HepG2 (cell line): Measurements from ENCODE around the gene PRR14. TPM values are rescaled to one million over a fixed set of nuclear protein-coding genes. Genes with fewer than 3 reads are reported as not detected.

Experiments used
- AKAP8 ChIP-seq: sonication (generic); formaldehyde crosslinking; IDR thresholded peaks from 2 replicates; pipeline ENCODE4 v1.5.1; 2020; ENCODE audit warnings: mild to moderate bottlenecking, missing genetic modification reagents
- ARHGAP35 ChIP-seq: sonication (generic); formaldehyde crosslinking; IDR thresholded peaks from 2 replicates; pipeline ENCODE4 v1.9.0; 2022; ENCODE audit warnings: mild to moderate bottlenecking, inconsistent platforms, moderate library complexity, missing genetic modification reagents, borderline replicate concordance
- CEBPG ChIP-seq: IDR thresholded peaks from 2 replicates; pipeline ENCODE4 v1.6.1; 2016
- ELF4 ChIP-seq: sonication (generic); formaldehyde crosslinking; IDR thresholded peaks from 2 replicates; pipeline ENCODE4 v1.5.0; 2020; ENCODE audit warnings: missing genetic modification reagents, mild to moderate bottlenecking, moderate library complexity, borderline replicate concordance
- FOXM1 ChIP-seq: sonication (generic); formaldehyde crosslinking; IDR thresholded peaks from 2 replicates; pipeline ENCODE4 v1.5.0; 2020; ENCODE audit warnings: missing genetic modification reagents
- GATAD1 ChIP-seq: IDR thresholded peaks from 2 replicates; pipeline ENCODE4 v1.6.1; 2016; ENCODE audit warnings: missing genetic modification reagents, missing compliant biosample characterization
- JUN ChIP-seq: sonication (generic); formaldehyde crosslinking; IDR thresholded peaks from 2 replicates; pipeline ENCODE4 v1.4.0; 2020; ENCODE audit warnings: mild to moderate bottlenecking, missing genetic modification reagents
- MEIS2 ChIP-seq: sonication (generic); formaldehyde crosslinking; IDR thresholded peaks from 2 replicates; pipeline ENCODE4 v1.9.0; 2021; ENCODE audit warnings: mild to moderate bottlenecking, missing genetic modification reagents
- NFE2L2 ChIP-seq: fragments of 150-350 bp; IDR thresholded peaks from 2 replicates; pipeline ENCODE4 v1.6.1; 2014; ENCODE audit warnings: low read length
- NR2F1 ChIP-seq, 2 experiments: fragments of 450-650 bp in 1 of 2; formaldehyde crosslinking in 1 of 2; IDR thresholded peaks; 2 replicates each; pipeline versions ENCODE4 v1.5.0 to v1.6.1; 2016 to 2020; ENCODE audit warnings: mild to moderate bottlenecking in 1 of 2, missing compliant biosample characterization in 1 of 2, missing genetic modification reagents in 1 of 2, moderate library complexity in 1 of 2
- PHF21A ChIP-seq: sonication (generic); formaldehyde crosslinking; IDR thresholded peaks from 2 replicates; pipeline ENCODE4 v1.5.0; 2020; ENCODE audit warnings: mild to moderate bottlenecking, missing genetic modification reagents
- RBFOX2 ChIP-seq: fragments of 200-400 bp; formaldehyde crosslinking; IDR thresholded peaks from 2 replicates; pipeline ENCODE4 v1.6.1; 2017; ENCODE audit warnings: low read depth, mild to moderate bottlenecking, low read length
- SIN3B ChIP-seq: fragments of 150-350 bp; IDR thresholded peaks from 2 replicates; pipeline ENCODE4 v1.6.1; 2014; ENCODE audit warnings: low read length
- SMYD3 ChIP-seq: sonication (generic); formaldehyde crosslinking; IDR thresholded peaks from 2 replicates; pipeline ENCODE4 v1.8.1; 2023; ENCODE audit warnings: mild to moderate bottlenecking, missing genetic modification reagents
- TBX3 ChIP-seq: fragments of 450-650 bp; IDR thresholded peaks from 2 replicates; pipeline ENCODE4 v1.6.1; 2017; ENCODE audit warnings: antibody characterized with exemption, mild to moderate bottlenecking, inconsistent platforms, borderline replicate concordance
- ZBTB8A ChIP-seq: sonication (generic); formaldehyde crosslinking; IDR thresholded peaks from 2 replicates; pipeline ENCODE4 v1.4.0; 2020; ENCODE audit warnings: mild to moderate bottlenecking, low read depth, missing genetic modification reagents, borderline replicate concordance
- ZFAT ChIP-seq: sonication (generic); formaldehyde crosslinking; conservative IDR thresholded peaks from 2 replicates; pipeline ENCODE4 v1.8.1; 2023; ENCODE audit warnings: missing genetic modification reagents, inconsistent platforms
- ZNF354B ChIP-seq: sonication (generic); formaldehyde crosslinking; IDR thresholded peaks from 2 replicates; pipeline ENCODE4 v1.8.0; 2022; ENCODE audit warnings: mild to moderate bottlenecking, missing genetic modification reagents
- ZNF703 ChIP-seq: sonication (generic); formaldehyde crosslinking; IDR thresholded peaks from 2 replicates; pipeline ENCODE4 v1.5.1; 2020; ENCODE audit warnings: missing genetic modification reagents, mild to moderate bottlenecking, moderate library complexity, borderline replicate concordance
- ZNF75D ChIP-seq: sonication (generic); formaldehyde crosslinking; IDR thresholded peaks from 2 replicates; pipeline ENCODE4 v1.8.1; 2023; ENCODE audit warnings: missing genetic modification reagents, mild to moderate bottlenecking, borderline replicate concordance
- ZSCAN20 ChIP-seq: sonication (generic); formaldehyde crosslinking; IDR thresholded peaks from 2 replicates; pipeline ENCODE4 v1.4.0; 2020; ENCODE audit warnings: missing genetic modification reagents, mild to moderate bottlenecking, borderline replicate concordance
- polyA plus RNA-seq, 8 experiments: library from polyadenylated mRNA; depleted of rRNA in 3 of 8; stranded (reverse) in 7 of 8; unstranded in 1 of 8; fragments of >200 nt; fragmentation: Illumina TruSeq in 4 of 8; extraction: Trizol in 4 of 8; gene quantifications; 2 replicates each; pipeline versions ENCODE4 v1.2.1 to v1.2.3, GENCODE V29; 2011 to 2016; ENCODE audit warnings: low read depth in 4 of 8, missing spikeins in 1 of 8, mixed read lengths in 1 of 8; ENCODE audit not compliant: insufficient read depth in 1 of 8
- total RNA-seq, 5 experiments: library from RNA; depleted of rRNA; stranded (reverse); fragments of >200 nt; fragmentation: Illumina TruSeq; extraction: Trizol; gene quantifications; 2 replicates each; pipeline ENCODE4 v1.2.3, GENCODE V29; 2016; ENCODE audit warnings: low read depth in 1 of 5
- TF ChIP-seq, protein P1 (sequence below): IDR thresholded peaks from 2 replicates; pipeline ENCODE4 v1.6.1; 2016; ENCODE audit warnings: missing biosample characterization, missing genetic modification reagents, low read depth
- TF ChIP-seq, protein P2 (sequence below): sonication (generic); formaldehyde crosslinking; IDR thresholded peaks from 2 replicates; pipeline ENCODE4 v1.8.0; 2022; ENCODE audit warnings: missing genetic modification reagents, mild to moderate bottlenecking, borderline replicate concordance
- TF ChIP-seq, protein P3 (sequence below): sonication (generic); formaldehyde crosslinking; conservative IDR thresholded peaks from 2 replicates; pipeline ENCODE4 v1.4.0; 2020; ENCODE audit warnings: missing genetic modification reagents
- TF ChIP-seq, protein P4 (sequence below): sonication (generic); formaldehyde crosslinking; IDR thresholded peaks from 2 replicates; pipeline ENCODE4 v1.4.0; 2020; ENCODE audit warnings: missing genetic modification reagents

PRR14 gene
- total and polyA plus RNA-seq, 2 of the 13 experiments (the other 11 are each of a cell fraction or from before 2014, with no cell fraction given), result 8.4 to 11.0 TPM

DNA sequence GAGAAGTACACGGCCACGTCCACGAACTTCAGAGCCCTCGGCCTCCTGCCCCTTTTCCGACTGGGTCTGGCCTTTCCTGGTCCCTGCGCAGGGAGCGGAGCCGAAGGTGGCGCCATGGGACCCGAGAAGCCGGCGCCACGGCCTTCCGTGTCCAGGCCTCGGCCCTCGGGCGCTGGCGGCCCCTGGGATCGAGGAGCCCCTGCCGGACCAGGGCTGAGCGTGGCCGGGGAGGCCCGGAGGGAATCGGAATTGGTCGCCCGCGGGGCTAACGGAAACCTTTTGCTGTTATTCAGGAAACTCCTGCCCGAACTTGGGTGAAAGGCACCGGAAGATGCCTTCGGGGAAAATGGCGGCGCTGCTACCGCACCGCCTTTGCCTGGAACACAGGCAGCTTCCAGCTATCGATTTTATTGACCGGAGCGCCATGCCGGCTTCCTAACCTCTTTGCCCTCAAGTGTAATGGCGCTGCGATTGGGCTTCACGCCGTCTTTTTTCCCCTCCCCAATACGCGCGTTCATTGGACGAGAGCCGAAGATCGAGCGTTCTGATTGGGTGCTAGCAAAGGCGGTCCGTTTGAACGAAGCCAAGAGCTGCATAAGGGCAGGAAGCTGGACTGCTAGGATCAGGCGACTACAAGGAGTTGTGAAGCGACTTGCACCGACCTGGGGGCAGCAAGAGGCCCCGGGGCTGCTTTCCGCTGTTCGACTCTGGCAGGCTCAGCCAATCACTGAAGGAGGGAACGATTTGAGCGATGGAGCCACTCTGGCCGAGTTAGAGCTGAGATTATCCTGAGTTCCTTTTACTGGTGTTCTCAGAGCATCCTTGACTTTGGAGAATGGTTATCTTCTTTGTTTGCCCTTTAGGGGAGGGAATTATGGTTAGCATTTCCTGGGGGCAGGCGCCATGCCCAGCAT lies 40.6 kb upstream of the PRR14 start, which contains the start of gene ZNF689 (continued):
- TF ChIP-seq TBX3 (no peak), MEIS2 (CRISPR knock-in tag) (peak; percentile 38), JUN (CRISPR knock-in tag) (no peak), ZSCAN20 (peak; percentile 94), ZFAT (CRISPR knock-in tag) (peak; percentile 77), ELF4 (CRISPR knock-in tag) (peak; percentile 91; the same call in 1 of the 2 replicates), ZNF703 (CRISPR knock-in tag) (peak; percentile 93; the same call in 1 of the 2 replicates), SMYD3 (CRISPR knock-in tag) (peak; percentile 89), ZNF75D (peak; percentile 94), AKAP8 (CRISPR knock-in tag) (no peak; the same call in 1 of the 2 replicates), NR2F1 (CRISPR knock-in tag; IDR thresholded peaks at IDR 0.05) (peak; percentile 24 to 67; a peak in 3 of 4 replicates), CEBPG (peak; percentile 8; the same call in 1 of the 2 replicates), NFE2L2 (no peak), PHF21A (CRISPR knock-in tag) (peak; percentile 82), FOXM1 (no peak), ZNF354B (CRISPR knock-in tag) (0 out of 2 replicates have a peak, but pooled peaks have one; percentile 82), ZBTB8A (0 out of 2 replicates have a peak, but pooled peaks have one; percentile 88), RBFOX2 (peak; percentile 93), GATAD1 (CRISPR knock-in tag) (peak; percentile 90), SIN3B (peak; percentile 89), ARHGAP35 (CRISPR knock-in tag) (peak; percentile 84; the same call in 1 of the 2 replicates)
- TF ChIP-seq, protein P1, sequence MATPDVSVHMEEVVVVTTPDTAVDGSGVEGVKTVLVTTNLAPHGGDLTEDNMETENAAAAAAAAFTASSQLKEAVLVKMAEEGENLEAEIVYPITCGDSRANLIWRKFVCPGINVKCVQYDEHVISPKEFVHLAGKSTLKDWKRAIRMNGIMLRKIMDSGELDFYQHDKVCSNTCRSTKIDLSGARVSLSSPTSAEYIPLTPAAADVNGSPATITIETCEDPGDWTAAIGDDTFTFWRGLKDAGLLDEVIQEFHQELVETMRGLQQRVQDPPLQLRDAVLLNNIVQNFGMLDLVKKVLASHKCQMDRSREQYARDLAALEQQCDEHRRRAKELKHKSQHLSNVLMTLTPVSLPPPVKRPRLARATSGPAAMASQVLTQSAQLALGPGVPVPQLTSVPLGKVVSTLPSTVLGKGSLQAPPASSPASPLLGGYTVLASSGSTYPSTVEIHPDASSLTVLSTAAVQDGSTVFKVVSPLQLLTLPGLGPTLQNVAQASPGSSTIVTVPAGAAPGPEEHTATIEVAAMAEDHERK, result peak; percentile 27; the same call in 1 of the 2 replicates
- TF ChIP-seq, protein P2, sequence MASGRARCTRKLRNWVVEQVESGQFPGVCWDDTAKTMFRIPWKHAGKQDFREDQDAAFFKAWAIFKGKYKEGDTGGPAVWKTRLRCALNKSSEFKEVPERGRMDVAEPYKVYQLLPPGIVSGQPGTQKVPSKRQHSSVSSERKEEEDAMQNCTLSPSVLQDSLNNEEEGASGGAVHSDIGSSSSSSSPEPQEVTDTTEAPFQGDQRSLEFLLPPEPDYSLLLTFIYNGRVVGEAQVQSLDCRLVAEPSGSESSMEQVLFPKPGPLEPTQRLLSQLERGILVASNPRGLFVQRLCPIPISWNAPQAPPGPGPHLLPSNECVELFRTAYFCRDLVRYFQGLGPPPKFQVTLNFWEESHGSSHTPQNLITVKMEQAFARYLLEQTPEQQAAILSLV (CRISPR knock-in tag), result peak; percentile 82; the same call in 1 of the 2 replicates
- TF ChIP-seq, protein P3, sequence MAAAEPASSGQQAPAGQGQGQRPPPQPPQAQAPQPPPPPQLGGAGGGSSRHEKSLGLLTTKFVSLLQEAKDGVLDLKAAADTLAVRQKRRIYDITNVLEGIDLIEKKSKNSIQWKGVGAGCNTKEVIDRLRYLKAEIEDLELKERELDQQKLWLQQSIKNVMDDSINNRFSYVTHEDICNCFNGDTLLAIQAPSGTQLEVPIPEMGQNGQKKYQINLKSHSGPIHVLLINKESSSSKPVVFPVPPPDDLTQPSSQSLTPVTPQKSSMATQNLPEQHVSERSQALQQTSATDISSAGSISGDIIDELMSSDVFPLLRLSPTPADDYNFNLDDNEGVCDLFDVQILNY (CRISPR knock-in tag), result peak; percentile 96
- TF ChIP-seq, protein P4, sequence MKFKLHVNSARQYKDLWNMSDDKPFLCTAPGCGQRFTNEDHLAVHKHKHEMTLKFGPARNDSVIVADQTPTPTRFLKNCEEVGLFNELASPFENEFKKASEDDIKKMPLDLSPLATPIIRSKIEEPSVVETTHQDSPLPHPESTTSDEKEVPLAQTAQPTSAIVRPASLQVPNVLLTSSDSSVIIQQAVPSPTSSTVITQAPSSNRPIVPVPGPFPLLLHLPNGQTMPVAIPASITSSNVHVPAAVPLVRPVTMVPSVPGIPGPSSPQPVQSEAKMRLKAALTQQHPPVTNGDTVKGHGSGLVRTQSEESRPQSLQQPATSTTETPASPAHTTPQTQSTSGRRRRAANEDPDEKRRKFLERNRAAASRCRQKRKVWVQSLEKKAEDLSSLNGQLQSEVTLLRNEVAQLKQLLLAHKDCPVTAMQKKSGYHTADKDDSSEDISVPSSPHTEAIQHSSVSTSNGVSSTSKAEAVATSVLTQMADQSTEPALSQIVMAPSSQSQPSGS (CRISPR knock-in tag), result peak; percentile 90
